ENCODE measurements around the gene CASP14. TPM values are rescaled to one million over a fixed set of nuclear protein-coding genes. Genes with fewer than 3 reads are reported as not detected.
"Not testable (repeated sequence)": the region's sequence is repeated elsewhere in the genome, so short reads cannot be mapped to it uniquely, and the experiment has no call there.

Gene CASP14
- total RNA-seq, 2 donors from 2014 or later: not detected

- intact Hi-C loops (cut with DNase I): no loop called here
- DNase-seq (no peak), ATAC-seq (no peak)
Measured at GRCh38 chr19:15062036-15062435, 12.8 kb downstream of the CASP14 start.

GRCh38 chr19:15070386-15070785, 21.1 kb downstream of the CASP14 start:
- ATAC-seq; intact Hi-C loops (cut with DNase I); DNase-seq: not testable (repeated sequence)

- intact Hi-C loops (cut with DNase I): no loop called here
- no peak for ATAC-seq
- DNase-seq: no peak
Measured at GRCh38 chr19:15072930-15073647, 23.8 kb downstream of the CASP14 start.

- no peak for ATAC-seq
- intact Hi-C loops (cut with DNase I): no loop called here
- DNase-seq: no peak
Measured at GRCh38 chr19:15074371-15074770, 25.1 kb downstream of the CASP14 start.

DNA sequence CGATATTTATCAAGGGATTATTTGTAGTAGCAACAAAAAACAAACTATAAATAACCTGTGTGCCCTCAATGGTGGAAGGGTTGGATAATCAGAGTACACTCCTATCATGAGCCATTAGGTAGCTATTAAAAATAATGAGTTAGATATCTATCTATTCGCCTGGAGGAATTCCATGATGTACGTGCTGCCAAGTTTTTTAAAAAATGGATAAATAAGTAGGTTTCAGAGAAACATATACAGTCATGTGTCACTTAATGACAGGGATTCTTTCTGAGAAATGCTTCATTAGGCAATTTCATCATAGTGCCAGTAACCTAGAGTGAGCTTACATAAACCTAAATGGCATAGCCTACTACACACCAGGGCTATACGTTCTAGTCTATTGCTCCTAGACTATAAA, 26.5 kb downstream of the CASP14 start:
- ATAC-seq (no peak), DNase-seq (no peak)
- intact Hi-C loops (cut with DNase I): no loop called here

- DNase-seq; ATAC-seq; intact Hi-C loops (cut with DNase I): not testable (repeated sequence)
Measured at GRCh38 chr19:15080002-15080401, 30.7 kb downstream of the CASP14 start.

DNA sequence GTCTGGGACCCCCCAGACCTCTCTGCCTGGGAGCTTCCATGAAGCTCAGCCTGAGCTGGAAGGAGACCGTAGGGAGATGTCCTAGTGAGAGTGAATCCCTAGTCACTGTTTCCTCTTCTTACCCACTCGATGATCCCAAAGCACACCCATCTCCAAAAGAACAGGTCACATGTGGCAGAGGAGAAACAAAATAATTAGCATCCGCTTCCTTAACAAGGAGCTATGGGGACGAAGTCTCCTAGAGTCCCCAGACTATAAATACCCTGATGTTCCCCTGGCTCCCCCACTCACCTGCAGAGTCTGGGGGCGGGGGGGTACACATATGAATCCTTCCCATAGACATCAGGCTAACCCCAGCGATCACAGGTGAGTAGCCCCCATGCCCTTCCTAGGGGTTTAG, 32.6 kb downstream of the CASP14 start, which contains the start of gene OR1I1:
OR1I1 (plus strand) TSS at position 301 of the 400 bp plus-strand sequence. CDS start 4,855 bp downstream, outside the sequence.
- DNase-seq (no peak), ATAC-seq (no peak)
- intact Hi-C loops (cut with DNase I): no loop called here

- ATAC-seq (no peak), DNase-seq (no peak)
- intact Hi-C loops (cut with DNase I): no loop called here
Measured at GRCh38 chr19:15087182-15087581, 37.9 kb downstream of the CASP14 start.

DNA sequence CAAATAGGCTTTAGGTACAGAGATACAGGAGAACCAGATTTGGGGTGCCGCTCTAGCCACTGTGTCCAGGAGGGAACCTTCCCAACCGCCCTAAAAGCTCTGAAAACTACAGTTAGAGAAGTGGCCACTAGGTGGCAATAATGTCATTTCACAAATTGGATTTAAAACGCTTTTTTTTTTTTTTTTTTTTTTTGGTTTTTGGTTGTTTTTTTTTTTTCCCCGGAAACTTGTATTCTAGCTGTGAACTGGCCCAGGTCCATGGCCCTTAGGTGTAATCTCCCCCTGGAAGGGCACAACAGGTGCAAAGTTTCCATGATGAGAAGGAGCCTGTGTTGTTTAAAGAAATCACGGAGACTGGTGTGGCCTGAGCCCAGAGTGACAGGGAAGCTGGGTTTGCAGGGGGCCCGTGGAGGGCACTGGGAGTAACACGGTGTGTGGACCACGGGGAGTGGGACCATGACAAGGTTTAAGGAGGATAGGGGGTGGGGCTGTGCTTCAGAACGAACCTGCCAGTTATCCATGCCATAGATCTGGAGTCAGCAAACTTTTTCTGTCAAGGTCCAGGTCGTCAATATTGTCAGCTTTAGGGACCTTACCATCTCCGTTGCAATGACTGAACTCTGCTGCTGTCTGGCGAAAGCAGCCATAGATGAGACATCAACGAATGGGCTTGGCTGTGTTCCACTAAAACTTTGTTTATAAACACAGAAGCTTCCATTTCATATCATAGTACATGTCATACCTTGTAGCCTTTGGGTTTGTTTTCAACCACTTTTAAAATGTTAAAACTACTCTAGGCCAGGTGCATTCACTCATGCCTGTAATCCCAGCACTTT, 42.9 kb downstream of the CASP14 start:
- DNase-seq: no peak
- intact Hi-C loops (cut with DNase I): loop anchor here (2.0 to 5.0 kb wide), 4 partner anchors 59 to 465 kb away; no protein-coding TSS in a partner anchor
- ATAC-seq: peak; percentile 53 to 55

DNA sequence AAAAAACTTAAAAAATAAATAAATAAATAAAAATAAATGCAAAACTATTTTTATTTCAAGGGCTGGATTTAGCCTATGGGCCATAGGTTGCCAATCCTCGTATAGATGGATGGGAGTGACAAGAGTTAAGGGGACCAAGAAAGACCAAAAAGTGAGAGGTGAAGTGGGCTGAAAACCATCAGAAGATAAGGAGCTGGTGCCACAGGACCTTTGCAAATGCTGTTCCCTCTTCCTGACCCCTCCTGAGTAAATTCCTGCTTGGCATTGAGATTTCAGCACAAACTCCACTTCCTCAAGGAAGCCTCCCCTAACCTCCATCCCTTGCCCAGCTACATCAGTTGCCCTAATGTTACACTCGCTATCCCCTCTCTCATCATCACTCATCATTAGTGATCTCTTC, 43.7 kb downstream of the CASP14 start:
- DNase-seq (no peak), ATAC-seq (no peak)
- intact Hi-C loops (cut with DNase I): loop anchor here (2.0 to 5.0 kb wide), 4 partner anchors 58 to 464 kb away; no protein-coding TSS in a partner anchor

- DNase-seq (no peak), ATAC-seq (no peak)
- intact Hi-C loops (cut with DNase I): no loop called here
Measured at GRCh38 chr19:15096223-15096622, 46.9 kb downstream of the CASP14 start.

DNA sequence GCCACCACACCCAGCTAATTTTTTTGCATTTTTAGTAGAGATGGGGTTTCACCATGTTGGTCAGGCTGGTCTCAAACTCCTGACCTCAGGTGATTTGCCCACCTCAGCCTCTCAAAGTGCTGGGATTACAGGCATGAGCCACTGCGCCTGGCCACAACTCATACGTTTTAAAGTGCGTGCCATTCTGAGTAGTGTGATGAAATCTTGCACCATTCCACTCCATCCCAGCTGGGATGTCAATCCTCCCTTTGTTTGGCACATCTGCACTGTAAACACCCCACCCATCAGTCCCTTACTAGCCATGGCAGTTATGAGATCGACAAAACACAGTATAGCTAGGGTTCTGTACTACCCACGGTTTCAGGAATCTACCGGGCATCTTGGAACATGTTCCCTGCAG, 48.7 kb downstream of the CASP14 start:
- DNase-seq; intact Hi-C loops (cut with DNase I); ATAC-seq: not testable (repeated sequence)

DNA sequence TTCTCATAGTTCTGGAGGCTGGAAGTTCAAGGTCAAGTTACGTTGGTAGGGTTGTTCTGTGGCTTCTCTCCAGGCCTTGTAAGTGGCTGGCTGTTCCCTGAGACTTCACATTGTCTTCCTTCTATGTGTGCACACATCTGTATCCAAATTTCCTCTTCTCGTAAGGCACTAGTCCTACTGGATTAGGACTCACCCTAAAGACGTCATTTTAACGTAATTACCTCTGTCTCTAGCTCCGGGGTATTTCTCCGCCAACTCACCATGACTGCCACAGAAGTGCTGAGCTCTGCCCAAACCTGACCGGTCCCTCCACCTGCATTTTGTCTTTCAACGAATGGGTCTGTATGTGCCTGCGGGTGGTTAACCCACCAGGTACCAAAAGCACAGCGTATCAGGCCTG, 49.2 kb downstream of the CASP14 start:
- ATAC-seq (no peak), DNase-seq (no peak)
- intact Hi-C loops (cut with DNase I): no loop called here

DNA sequence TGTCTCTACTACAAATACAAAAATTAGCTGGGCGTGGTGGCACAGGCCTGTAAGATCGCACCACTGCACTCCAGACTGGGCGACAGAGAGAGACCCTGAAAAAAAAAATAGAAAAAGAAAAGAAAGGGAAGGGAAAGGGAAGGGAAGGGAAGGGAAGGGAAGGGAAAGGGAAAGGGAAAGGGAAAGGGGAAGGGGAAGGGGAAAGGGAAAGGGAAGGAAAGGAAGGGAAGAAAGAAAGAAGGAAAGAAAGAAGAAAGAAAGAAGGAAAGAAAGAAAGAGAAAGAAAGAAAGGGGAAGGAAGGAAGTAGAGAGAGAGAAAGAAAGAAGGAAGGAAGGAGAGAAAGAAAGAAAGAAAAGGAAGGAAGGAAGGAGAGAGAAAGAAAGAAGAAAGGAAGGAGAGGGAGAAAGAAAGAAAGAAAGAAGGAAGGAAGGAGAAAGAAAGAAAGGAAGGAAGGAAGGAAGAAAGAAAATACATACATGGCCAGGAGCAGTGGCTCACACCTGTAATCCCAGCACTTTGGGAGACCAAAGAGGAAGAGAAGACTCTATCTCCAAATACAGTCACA, 49.8 kb downstream of the CASP14 start:
- intact Hi-C loops (cut with DNase I): no loop called here
- DNase-seq (no peak), ATAC-seq (no peak)

GRCh38 chr19:15101479-15102082, 52.3 kb downstream of the CASP14 start:
- ATAC-seq (peak; percentile 34 to 49), DNase-seq (no peak)
- intact Hi-C loops (cut with DNase I): loop anchor here in 1 of 2 donors (5.0 kb wide), 1 partner anchor 46 kb away; no protein-coding TSS in a partner anchor

DNA sequence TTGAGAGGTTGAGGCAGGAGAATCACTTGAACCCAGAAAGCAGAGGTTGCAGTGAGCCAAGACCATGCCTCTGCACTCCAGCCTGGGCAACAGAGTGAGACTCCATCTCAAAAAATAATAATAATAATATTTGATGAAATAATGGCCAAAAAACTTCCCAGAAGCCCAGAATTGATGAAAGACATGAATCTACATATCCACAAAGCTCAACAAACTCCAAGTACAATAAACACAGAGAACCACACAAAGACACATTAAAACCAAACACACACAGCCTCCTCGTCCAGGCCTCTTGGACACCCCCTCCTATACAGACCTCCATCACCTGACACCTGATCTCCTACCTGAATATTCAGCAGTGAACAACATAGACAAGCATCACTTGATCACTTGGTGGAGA, 54.7 kb downstream of the CASP14 start:
- DNase-seq: no peak
- intact Hi-C loops (cut with DNase I): loop anchor here in 1 of 2 donors (5.0 kb wide), 1 partner anchor 43 kb away; no protein-coding TSS in a partner anchor
- ATAC-seq: no peak

DNA sequence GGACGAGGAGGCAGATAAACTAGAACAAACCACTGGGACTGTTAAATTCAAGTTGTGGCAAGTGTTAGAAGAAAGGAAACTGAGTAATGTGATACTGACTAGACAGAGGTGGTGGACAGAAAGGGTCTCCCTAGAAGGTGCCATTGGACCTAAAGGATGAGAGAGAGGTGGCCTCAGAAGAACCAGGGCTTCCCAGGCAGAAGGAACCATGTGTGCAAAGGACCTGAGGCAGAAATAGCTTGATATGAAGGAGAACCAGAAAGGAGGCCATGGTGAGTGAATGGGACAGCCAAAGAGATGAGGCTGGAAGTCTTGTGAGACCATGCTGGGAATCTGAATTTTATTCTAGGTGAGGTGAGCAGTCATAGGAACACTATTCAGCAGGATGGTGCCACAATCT, 55.1 kb downstream of the CASP14 start:
- intact Hi-C loops (cut with DNase I): loop anchor here in 1 of 2 donors (5.0 kb wide), 1 partner anchor 43 kb away; no protein-coding TSS in a partner anchor
- no peak for ATAC-seq
- no peak for DNase-seq

- no peak for ATAC-seq
- no peak for DNase-seq
- intact Hi-C loops (cut with DNase I): loop anchor here in 1 of 2 donors (5.0 kb wide), 1 partner anchor 147 kb away; no protein-coding TSS in a partner anchor
Measured at GRCh38 chr19:15105044-15105443, 55.8 kb downstream of the CASP14 start.

Data from left cardiac atrium (tissue), 4 donors.